ENCODE data around the gene SNX30.

DNA sequence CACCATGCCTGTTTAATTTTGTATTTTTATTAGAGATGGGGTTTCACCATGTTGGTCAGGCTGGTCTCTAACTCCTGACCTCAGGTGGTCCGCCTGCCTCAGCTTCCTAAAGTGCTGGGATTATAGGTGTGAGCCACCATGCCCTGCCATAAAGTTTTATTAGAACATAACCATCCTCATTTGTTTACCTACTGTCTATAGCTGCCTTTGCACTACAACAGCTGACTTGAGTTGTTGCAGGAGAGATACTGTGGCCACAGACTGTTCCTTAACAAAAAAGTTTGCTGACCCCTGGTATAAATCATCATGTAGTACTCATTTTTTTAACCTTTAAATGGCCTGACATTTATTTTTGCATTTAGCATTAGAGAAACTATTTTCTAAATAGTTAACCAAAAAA is 31.7 kb downstream of the SNX30 start:
- TF ChIP-seq, protein P1, sequence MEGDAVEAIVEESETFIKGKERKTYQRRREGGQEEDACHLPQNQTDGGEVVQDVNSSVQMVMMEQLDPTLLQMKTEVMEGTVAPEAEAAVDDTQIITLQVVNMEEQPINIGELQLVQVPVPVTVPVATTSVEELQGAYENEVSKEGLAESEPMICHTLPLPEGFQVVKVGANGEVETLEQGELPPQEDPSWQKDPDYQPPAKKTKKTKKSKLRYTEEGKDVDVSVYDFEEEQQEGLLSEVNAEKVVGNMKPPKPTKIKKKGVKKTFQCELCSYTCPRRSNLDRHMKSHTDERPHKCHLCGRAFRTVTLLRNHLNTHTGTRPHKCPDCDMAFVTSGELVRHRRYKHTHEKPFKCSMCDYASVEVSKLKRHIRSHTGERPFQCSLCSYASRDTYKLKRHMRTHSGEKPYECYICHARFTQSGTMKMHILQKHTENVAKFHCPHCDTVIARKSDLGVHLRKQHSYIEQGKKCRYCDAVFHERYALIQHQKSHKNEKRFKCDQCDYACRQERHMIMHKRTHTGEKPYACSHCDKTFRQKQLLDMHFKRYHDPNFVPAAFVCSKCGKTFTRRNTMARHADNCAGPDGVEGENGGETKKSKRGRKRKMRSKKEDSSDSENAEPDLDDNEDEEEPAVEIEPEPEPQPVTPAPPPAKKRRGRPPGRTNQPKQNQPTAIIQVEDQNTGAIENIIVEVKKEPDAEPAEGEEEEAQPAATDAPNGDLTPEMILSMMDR (IDR thresholded peaks at IDR 0.05) = no peak
- no peak for TF ChIP-seq POLR2AphosphoS5 (IDR thresholded peaks at IDR 0.05)
- TF ChIP-seq POLR2A (IDR thresholded peaks at IDR 0.05) = no peak

Data from sigmoid colon (tissue), 4 donors.